Measurements from ENCODE around the gene RNASE13.

The RNASE13 gene, protein sequence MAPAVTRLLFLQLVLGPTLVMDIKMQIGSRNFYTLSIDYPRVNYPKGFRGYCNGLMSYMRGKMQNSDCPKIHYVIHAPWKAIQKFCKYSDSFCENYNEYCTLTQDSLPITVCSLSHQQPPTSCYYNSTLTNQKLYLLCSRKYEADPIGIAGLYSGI

DNA sequence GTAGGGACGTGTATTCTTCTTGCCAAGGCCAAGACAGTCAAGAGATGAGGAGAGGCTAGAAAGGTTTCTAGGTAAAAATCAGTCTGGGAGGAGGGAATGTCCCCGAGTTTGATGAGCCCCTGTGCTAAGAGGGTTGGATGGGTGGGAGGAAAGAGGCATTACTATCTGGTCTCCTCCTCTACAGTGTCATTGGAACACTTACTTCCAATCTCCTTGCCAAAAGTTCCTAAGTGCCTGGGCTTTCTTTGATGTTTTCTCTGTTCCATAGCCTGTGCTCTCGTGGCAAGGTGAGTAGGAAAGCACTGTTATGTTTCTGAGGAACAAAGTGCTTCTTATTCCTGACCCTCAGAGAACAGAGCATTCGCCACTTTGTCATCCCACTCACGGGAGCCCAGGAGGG is at the start of gene RNASE13:
RNASE13 (minus strand) TSS at position 101 of the 400 bp plus-strand sequence. CDS start 519 bp downstream, outside the sequence.
- Histone ChIP-seq H3K9ac (ENCODE audit: low read depth, low read length) (no peak within 1 kb of the TSS), H3K4me1 (ENCODE audit: control insufficient read depth, insufficient read depth, low read length) (peaks cover 11% of the 10 kb centered on the region), H3K4me3 (ENCODE audit: low read depth, low read length) (no peak within 1 kb of the TSS), H3K36me3 (ENCODE audit: control insufficient read depth, insufficient read depth, low read length) (no peaks in the 10 kb centered on the region), H3K9me3 (ENCODE audit: control insufficient read depth, insufficient read depth, low read length) (no peaks in the 10 kb centered on the region), H3K27me3 (ENCODE audit: control insufficient read depth, insufficient read depth, low read length) (peaks cover 10% of the 10 kb centered on the region)

DNA sequence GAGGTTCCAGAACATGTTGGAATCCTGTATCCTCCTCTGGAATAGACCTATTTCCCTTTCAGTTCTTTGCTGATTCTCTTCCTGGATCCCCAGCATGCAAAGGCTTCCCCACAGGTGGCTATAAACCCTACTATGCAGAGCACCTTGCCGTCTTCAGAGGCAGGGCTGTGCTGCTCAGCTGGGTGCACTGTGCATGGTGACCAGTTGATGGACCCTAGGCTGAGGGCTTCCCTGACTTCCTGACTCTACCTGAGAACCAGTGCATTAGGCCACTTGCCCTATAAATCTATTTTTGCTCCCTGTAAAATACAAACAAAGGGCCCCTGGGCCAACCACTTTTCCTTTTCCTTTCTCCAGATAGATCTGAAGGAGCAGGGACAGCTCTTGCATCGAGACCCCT is 49.8 kb upstream of the RNASE13 start:
- Histone ChIP-seq H3K9ac (ENCODE audit: low read depth, low read length) (no peak overlapping the region), H3K4me3 (ENCODE audit: low read depth, low read length) (no peak overlapping the region), H3K27me3 (ENCODE audit: control insufficient read depth, insufficient read depth, low read length) (no peaks in the 10 kb centered on the region), H3K36me3 (ENCODE audit: control insufficient read depth, insufficient read depth, low read length) (peaks cover 19% of the 10 kb centered on the region), H3K4me1 (ENCODE audit: control insufficient read depth, insufficient read depth, low read length) (peaks cover 3% of the 10 kb centered on the region), H3K9me3 (ENCODE audit: control insufficient read depth, insufficient read depth, low read length) (no peaks in the 10 kb centered on the region)

DNA sequence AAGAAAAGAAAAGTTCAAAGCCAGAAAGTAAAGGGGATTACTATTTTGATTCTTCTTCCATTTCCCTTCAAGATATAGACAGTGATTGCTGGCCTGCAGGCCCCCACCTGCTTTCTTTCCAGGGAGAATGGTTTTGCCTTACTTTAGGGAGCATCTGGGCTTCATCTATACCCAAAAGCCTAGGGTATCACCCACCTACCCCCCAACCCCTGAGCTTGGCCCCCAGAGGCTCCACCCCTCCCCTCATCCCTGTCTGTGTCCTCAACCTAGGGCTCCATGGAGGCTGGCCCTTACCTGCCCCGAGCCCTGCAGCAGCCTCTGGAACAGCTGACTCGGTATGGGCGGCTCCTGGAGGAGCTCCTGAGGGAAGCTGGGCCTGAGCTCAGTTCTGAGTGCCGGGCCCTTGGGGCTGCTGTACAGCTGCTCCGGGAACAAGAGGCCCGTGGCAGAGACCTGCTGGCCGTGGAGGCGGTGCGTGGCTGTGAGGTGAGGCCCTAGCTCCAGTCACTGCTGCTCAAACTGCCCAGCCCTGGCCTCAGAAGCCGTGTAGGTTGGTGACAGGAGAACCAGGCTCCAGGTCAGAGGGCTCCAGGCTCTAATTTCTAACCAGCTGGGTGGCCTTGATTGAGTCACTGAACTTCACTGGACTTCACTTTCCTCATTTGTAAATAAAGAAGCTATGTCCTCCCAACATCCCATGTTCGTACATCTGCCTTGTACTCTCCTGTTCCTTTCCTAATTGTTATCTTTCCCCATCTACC is 49.1 kb upstream of the RNASE13 start:
- Histone ChIP-seq H3K4me3 (ENCODE audit: low read depth, low read length) (no peak overlapping the region), H3K4me1 (ENCODE audit: control insufficient read depth, insufficient read depth, low read length) (peaks cover 3% of the 10 kb centered on the region), H3K27me3 (ENCODE audit: control insufficient read depth, insufficient read depth, low read length) (no peaks in the 10 kb centered on the region), H3K9me3 (ENCODE audit: control insufficient read depth, insufficient read depth, low read length) (no peaks in the 10 kb centered on the region), H3K36me3 (ENCODE audit: control insufficient read depth, insufficient read depth, low read length) (peaks cover 22% of the 10 kb centered on the region), H3K9ac (ENCODE audit: low read depth, low read length) (no peak overlapping the region)

DNA sequence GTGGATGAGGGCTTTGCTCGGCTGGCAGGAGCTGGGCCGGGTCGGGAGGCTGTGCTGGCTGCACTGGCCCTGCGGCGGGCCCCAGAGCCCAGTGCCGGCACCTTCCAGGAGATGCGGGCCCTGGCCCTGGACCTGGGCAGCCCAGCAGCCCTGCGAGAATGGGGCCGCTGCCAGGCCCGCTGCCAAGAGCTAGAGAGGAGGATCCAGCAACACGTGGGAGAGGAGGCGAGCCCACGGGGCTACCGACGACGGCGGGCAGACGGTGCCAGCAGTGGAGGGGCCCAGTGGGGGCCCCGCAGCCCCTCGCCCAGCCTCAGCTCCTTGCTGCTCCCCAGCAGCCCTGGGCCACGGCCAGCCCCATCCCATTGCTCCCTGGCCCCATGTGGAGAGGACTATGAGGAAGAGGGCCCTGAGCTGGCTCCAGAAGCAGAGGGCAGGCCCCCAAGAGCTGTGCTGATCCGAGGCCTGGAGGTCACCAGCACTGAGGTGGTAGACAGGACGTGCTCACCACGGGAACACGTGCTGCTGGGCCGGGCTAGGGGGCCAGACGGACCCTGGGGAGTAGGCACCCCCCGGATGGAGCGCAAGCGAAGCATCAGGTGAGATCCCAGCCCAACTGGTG is 47.0 kb upstream of the RNASE13 start:
- Histone ChIP-seq H3K4me3 (ENCODE audit: low read depth, low read length) (no peak overlapping the region), H3K36me3 (ENCODE audit: control insufficient read depth, insufficient read depth, low read length) (peaks cover 19% of the 10 kb centered on the region), H3K27me3 (ENCODE audit: control insufficient read depth, insufficient read depth, low read length) (no peaks in the 10 kb centered on the region), H3K4me1 (ENCODE audit: control insufficient read depth, insufficient read depth, low read length) (no peaks in the 10 kb centered on the region), H3K9me3 (ENCODE audit: control insufficient read depth, insufficient read depth, low read length) (no peaks in the 10 kb centered on the region), H3K9ac (ENCODE audit: low read depth, low read length) (no peak overlapping the region)

DNA sequence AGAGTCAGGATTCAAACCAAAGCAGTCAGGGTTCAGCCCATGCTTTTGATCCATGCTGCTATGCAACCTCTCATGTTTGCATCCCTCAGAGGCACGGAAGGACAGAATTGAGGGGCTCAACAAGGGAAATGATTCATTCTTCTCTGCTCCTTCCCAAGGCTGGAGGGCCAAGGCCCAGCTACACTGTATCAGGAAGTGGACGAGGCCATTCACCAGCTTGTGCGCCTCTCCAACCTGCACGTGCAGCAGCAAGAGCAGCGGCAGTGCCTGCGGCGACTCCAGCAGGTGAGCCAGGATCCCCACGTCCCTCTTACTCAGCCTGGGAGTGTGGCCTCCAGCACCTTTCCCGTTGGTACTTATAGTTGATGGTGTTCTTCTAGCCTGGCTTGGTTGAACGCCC is 44.1 kb upstream of the RNASE13 start:
- peaks cover 24% of the 10 kb centered on the region for H3K36me3 ChIP-seq (ENCODE audit: control insufficient read depth, insufficient read depth, low read length)
- H3K4me3 ChIP-seq (ENCODE audit: low read depth, low read length) = no peak overlapping the region
- no peaks in the 10 kb centered on the region for H3K27me3 ChIP-seq (ENCODE audit: control insufficient read depth, insufficient read depth, low read length)
- no peak overlapping the region for H3K9ac ChIP-seq (ENCODE audit: low read depth, low read length)
- H3K4me1 ChIP-seq (ENCODE audit: control insufficient read depth, insufficient read depth, low read length) = no peaks in the 10 kb centered on the region
- no peaks in the 10 kb centered on the region for H3K9me3 ChIP-seq (ENCODE audit: control insufficient read depth, insufficient read depth, low read length)

DNA sequence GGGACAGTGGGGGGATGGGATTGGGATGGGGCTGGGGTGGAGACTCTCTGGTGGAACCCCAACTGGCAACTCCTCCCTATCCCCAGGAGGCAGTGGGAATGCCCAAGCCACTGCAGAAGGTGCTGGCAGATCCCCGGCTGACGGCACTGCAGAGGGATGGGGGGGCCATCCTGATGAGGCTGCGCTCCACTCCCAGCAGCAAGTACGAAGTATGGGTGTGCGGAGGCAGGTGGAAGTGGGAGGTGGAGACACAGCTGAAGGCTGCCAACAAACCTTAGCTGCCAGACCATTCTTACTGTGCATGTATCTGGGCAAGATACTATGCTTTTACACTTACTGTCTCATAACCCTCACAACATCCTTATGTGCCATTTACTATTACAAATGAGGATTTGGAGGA is 43.7 kb upstream of the RNASE13 start:
- Histone ChIP-seq H3K36me3 (ENCODE audit: control insufficient read depth, insufficient read depth, low read length) (peaks cover 24% of the 10 kb centered on the region), H3K9me3 (ENCODE audit: control insufficient read depth, insufficient read depth, low read length) (no peaks in the 10 kb centered on the region)

DNA sequence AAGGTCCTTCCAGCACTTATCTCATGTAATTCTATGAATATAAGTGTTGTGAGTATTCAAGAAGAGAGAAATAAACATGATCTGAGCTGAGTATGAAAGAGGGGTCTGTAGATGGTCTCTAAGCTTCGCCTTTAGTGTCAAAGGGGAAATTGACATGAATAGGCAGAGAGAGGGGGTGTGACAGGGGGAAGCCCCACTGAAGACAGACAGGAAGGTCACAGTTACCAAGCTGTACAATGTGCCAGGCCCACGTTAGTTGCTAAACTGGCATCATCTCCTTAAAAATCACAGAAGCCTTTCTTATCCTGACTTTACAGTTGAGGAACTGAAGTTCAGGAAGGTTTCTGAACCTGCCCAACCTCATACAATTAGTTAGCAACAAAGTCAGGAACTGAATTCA is 43.1 kb upstream of the RNASE13 start:
- Histone ChIP-seq H3K9ac (ENCODE audit: low read depth, low read length) (no peak overlapping the region), H3K4me1 (ENCODE audit: control insufficient read depth, insufficient read depth, low read length) (no peaks in the 10 kb centered on the region), H3K36me3 (ENCODE audit: control insufficient read depth, insufficient read depth, low read length) (peaks cover 24% of the 10 kb centered on the region), H3K9me3 (ENCODE audit: control insufficient read depth, insufficient read depth, low read length) (no peaks in the 10 kb centered on the region), H3K27me3 (ENCODE audit: control insufficient read depth, insufficient read depth, low read length) (peaks cover 7% of the 10 kb centered on the region), H3K4me3 (ENCODE audit: low read depth, low read length) (no peak overlapping the region)

More for the DNA sequence above, 43.7 kb upstream of the RNASE13 start:
- H3K4me3 ChIP-seq (ENCODE audit: low read depth, low read length) = no peak overlapping the region
- H3K27me3 ChIP-seq (ENCODE audit: control insufficient read depth, insufficient read depth, low read length) = peaks cover 1% of the 10 kb centered on the region
- H3K9ac ChIP-seq (ENCODE audit: low read depth, low read length) = no peak overlapping the region
- no peaks in the 10 kb centered on the region for H3K4me1 ChIP-seq (ENCODE audit: control insufficient read depth, insufficient read depth, low read length)

DNA sequence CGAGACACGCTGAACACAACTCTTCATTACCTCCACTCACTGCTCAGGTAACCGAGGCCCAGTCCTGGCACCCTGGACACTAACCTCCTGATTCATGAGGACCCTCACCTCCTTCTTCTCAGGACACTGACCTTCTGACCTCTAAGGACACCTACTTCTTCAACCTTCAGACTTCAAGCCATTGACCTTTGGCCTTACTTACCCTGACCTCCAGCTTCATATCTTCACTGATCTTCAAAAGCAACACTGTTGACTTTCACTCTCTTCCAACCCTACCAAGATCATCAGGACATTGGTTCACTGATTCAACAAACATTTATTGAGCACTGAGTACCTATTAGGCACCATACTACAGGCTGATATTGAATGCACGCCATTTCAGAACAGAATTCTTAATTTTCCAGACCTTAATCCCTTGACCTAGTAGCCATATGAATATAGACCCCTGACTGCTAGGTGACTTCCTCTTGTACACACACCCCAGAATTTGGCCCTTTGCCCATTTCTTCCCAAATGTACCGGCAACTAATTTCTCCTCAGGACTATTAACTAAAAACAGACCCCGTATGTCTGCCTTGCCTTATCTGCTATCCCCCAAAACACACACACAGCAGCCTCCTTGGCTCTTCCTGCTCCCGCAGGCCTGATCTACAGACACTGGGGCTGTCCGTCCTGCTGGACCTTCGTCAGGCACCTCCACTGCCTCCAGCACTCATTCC is 41.3 kb upstream of the RNASE13 start:
- Histone ChIP-seq H3K9ac (ENCODE audit: low read depth, low read length) (no peak overlapping the region), H3K36me3 (ENCODE audit: control insufficient read depth, insufficient read depth, low read length) (peaks cover 19% of the 10 kb centered on the region), H3K4me3 (ENCODE audit: low read depth, low read length) (no peak overlapping the region), H3K4me1 (ENCODE audit: control insufficient read depth, insufficient read depth, low read length) (peaks cover 8% of the 10 kb centered on the region), H3K27me3 (ENCODE audit: control insufficient read depth, insufficient read depth, low read length) (peaks cover 17% of the 10 kb centered on the region), H3K9me3 (ENCODE audit: control insufficient read depth, insufficient read depth, low read length) (no peaks in the 10 kb centered on the region)

DNA sequence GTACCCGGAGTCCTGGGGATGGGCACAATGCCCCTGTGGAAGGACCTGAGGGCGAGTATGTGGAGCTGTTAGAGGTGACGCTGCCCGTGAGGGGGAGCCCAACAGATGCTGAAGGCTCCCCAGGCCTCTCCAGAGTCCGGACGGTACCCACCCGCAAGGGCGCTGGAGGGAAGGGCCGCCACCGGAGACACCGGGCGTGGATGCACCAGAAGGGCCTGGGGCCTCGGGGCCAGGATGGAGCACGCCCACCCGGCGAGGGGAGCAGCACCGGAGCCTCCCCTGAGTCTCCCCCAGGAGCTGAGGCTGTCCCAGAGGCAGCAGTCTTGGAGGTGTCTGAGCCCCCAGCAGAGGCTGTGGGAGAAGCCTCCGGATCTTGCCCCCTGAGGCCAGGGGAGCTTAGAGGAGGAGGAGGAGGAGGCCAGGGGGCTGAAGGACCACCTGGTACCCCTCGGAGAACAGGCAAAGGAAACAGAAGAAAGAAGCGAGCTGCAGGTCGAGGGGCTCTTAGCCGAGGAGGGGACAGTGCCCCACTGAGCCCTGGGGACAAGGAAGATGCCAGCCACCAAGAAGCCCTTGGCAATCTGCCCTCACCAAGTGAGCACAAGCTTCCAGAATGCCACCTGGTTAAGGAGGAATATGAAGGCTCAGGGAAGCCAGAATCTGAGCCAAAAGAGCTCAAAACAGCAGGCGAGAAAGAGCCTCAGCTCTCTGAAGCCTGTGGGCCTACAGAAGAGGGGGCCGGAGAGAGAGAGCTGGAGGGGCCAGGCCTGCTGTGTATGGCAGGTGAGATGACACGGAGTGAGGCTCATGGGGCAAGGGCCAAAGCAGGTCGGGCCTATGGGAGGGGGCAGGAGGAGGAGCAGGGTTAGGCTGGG is 40.0 kb upstream of the RNASE13 start:
- H3K4me3 ChIP-seq (ENCODE audit: low read depth, low read length) = no peak overlapping the region
- H3K36me3 ChIP-seq (ENCODE audit: control insufficient read depth, insufficient read depth, low read length) = peaks cover 16% of the 10 kb centered on the region
- peaks cover 8% of the 10 kb centered on the region for H3K4me1 ChIP-seq (ENCODE audit: control insufficient read depth, insufficient read depth, low read length)
- peaks cover 17% of the 10 kb centered on the region for H3K27me3 ChIP-seq (ENCODE audit: control insufficient read depth, insufficient read depth, low read length)
- no peaks in the 10 kb centered on the region for H3K9me3 ChIP-seq (ENCODE audit: control insufficient read depth, insufficient read depth, low read length)
- no peak overlapping the region for H3K9ac ChIP-seq (ENCODE audit: low read depth, low read length)

DNA sequence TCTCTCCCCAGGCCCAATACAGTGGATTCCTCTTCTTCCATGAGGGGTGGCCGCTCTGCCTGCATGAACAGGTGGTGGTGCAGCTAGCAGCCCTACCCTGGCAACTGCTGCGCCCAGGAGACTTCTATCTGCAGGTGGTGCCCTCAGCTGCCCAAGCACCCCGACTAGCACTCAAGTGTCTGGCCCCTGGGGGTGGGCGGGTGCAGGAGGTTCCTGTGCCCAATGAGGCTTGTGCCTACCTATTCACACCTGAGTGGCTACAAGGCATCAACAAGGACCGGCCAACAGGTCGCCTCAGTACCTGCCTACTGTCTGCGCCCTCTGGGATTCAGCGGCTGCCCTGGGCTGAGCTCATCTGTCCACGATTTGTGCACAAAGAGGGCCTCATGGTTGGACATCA is 39.3 kb upstream of the RNASE13 start:
- Histone ChIP-seq H3K27me3 (ENCODE audit: control insufficient read depth, insufficient read depth, low read length) (peaks cover 17% of the 10 kb centered on the region), H3K4me1 (ENCODE audit: control insufficient read depth, insufficient read depth, low read length) (peaks cover 8% of the 10 kb centered on the region), H3K36me3 (ENCODE audit: control insufficient read depth, insufficient read depth, low read length) (peaks cover 12% of the 10 kb centered on the region), H3K9ac (ENCODE audit: low read depth, low read length) (no peak overlapping the region), H3K9me3 (ENCODE audit: control insufficient read depth, insufficient read depth, low read length) (no peaks in the 10 kb centered on the region), H3K4me3 (ENCODE audit: low read depth, low read length) (no peak overlapping the region)

DNA sequence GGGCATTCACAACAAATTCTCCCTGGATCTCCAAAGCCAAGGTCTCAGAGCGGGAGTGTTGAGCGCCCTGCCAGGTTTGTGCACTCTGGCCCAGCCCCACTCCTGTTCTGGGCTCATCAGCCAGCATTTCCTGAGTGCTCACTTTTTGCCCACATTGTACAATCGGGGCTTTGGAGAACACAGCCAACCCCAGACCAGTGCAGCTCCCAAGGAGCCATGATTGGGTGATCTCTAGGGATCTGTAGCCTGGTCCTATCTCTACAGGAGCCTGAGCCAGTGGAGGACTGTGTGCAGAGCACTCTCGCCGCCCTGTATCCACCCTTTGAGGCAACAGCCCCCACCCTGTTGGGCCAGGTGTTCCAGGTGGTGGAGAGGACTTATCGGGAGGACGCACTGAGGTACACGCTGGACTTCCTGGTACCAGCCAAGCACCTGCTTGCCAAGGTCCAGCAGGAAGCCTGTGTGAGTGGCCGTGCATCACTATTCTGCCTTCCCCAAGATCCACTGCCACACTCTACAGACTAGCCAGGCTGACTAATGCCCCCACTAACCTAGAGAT is 38.3 kb upstream of the RNASE13 start:
- Histone ChIP-seq H3K9ac (ENCODE audit: low read depth, low read length) (no peak overlapping the region), H3K27me3 (ENCODE audit: control insufficient read depth, insufficient read depth, low read length) (peaks cover 26% of the 10 kb centered on the region), H3K4me1 (ENCODE audit: control insufficient read depth, insufficient read depth, low read length) (peaks cover 8% of the 10 kb centered on the region), H3K36me3 (ENCODE audit: control insufficient read depth, insufficient read depth, low read length) (peaks cover 12% of the 10 kb centered on the region), H3K9me3 (ENCODE audit: control insufficient read depth, insufficient read depth, low read length) (no peaks in the 10 kb centered on the region), H3K4me3 (ENCODE audit: low read depth, low read length) (no peak overlapping the region)

Data from iPS-15b (cell line).